H4 (cell line): ENCODE measurements around the gene LCLAT1. TPM values are rescaled to one million over a fixed set of nuclear protein-coding genes. Genes with fewer than 3 reads are reported as not detected.
A peak's percentile ranks its signal among the peaks of the same experiment; 100 is the strongest.

Experiments
- DNase-seq: peaks from one replicate; pipeline ENCODE4 v3.0.0-alpha.2; 2015; ENCODE audit warnings: low spot score
- total RNA-seq: library from RNA; depleted of rRNA; stranded (reverse); fragments of >200 nt; shearing (Covaris generic); gene quantifications from 2 replicates; pipeline ENCODE4 v1.2.3, GENCODE V29; 2014

The LCLAT1 gene
- total RNA-seq, 1 experiment from 2014 or later, result 16.5 TPM

DNA sequence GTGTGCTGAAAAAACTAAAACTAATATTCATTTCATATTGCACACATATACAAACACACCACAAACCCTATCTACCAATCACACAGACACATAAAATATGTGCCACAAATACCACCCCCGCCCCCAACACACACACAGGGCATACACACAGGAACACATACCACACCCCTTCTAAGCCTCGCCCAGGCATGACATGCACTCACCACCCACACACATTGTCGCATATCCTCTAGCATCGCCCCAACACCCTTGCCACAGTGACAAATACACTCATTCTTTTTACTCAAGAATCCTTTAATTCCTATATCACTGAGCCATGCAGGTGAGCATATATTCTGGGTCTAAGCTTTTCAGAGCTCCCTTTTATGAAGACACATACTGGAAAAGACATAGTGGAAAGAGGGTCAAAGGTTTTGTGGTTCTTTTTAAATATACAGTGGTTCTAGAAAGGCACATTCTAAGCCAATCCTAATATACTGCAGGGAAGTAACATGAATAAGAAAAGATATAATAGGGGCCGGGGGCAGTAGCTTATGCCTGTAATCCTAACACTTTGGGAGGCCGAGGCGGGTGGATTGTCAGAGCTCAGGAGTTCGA is 24.5 kb upstream of the LCLAT1 start:
- DNase-seq, result peak; percentile 69

GRCh38 chr2:30424231-30424630 is 22.8 kb upstream of the LCLAT1 start:
- DNase-seq, result no peak

- no peak for DNase-seq
Observed at GRCh38 chr2:30425326-30425725, 21.7 kb upstream of the LCLAT1 start.

DNA sequence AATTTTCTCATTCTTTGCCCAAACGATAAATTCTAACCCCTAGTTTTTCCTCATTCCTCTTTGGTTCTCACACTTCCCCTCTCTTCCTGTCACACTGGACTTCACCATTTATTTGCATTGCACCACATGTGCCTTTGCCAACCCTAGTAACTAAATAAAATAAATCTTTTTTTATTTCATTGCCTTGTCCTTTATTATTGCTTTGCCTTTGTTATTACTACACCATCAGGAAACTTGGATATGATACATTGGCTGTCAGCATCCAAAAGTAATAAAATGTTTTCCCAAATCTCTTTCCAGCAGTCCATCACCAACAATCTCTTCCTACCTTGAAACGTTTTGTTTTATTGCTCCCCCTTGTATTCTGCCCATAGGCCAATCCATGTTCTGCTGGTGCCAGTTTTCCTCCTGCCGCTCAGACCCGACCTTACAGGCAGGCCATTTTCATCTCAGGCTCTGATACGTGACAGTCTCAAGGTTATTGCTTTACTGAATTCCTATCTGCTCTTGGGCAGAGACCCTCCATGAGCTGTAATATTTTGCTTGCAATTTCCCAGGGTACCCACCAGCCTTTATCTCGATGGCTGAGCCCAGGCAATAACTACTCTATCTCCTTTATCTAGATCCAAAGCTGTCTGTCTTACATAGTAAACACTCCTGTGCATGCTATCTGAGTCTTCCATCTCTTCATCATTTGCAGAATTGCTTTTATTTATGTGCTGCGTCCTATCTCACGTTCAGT is 19.3 kb upstream of the LCLAT1 start:
- DNase-seq, result no peak

- DNase-seq, result no peak
Observed at GRCh38 chr2:30428348-30428662, 18.7 kb upstream of the LCLAT1 start.

- no peak for DNase-seq
Observed at GRCh38 chr2:30428827-30429461, 18.1 kb upstream of the LCLAT1 start.

GRCh38 chr2:30433541-30434299 is 13.3 kb upstream of the LCLAT1 start:
- DNase-seq, result no peak

- no peak for DNase-seq
Observed at GRCh38 chr2:30434708-30435107, 12.3 kb upstream of the LCLAT1 start.

GRCh38 chr2:30436859-30437435 is 10.1 kb upstream of the LCLAT1 start:
- DNase-seq, result no peak

DNA sequence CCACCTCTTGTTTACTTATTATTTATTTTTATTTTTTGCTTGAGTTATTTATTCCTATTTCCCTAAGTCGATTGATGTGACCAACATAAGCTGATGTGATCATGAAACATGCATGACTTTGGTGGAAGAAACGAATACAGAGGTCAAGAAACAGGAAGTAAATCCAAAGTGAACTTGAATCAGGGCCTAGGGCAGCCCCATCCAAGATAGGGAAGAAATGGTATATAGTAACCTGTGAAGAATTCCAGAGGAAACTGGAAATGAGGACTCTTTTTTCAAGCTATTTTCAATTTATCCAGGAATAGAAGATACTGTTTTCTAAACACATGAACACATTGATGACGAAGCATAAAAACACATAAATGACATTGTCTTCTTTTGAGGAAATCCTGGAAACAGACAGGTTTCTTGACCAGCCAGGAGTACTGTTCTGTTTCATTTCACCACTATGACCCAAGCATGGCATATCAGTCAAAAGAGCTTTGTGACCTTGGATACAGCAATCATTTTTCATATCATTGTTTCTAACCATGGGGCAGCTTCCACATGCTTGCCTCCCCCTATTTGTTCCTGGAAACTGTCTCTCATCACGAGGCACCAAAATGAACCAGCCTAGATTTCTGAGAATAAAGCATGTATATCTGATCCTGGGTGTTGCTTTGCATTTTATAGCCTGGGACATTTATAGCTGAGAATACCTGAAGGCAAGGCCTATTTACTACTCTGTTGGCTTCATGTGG is 9.1 kb upstream of the LCLAT1 start:
- no peak for DNase-seq

DNA sequence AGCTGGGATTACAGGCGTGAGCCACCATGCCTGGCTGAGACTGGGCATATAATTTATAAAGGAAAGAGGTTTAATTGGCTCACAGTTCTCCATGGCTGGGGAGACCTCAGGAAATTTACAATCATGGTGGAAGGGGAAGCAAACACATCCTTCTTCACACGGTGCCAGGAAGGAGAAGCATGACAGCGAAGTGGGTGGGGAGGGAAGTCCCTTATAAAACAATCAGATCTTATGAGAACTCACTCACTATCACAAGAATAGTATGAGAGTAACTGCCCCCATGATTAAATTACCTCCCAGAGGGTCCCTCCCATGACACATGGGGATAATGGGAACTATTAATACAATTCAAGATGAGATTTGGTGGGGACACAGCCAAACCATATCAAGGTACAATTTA is 7.8 kb upstream of the LCLAT1 start:
- DNase-seq, result no peak

DNA sequence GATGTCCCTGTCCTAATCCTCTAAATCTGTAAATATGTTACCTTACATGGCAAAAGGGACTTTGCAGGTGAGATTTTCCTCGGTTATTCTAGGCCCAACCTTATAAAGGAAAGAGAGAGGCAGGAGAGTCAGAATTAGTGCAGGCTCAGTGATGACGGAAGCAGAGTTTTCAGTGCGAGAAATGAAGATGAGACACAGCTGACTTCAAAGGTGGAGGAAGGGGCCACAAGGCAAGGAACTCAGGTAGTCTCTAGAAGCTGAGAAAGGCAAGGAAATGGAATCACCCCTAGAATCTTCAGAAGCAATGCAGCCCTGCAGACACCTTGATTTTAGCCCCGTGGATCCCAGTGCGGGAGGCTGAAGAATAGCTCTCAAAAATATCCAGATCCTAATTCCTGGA is 7.2 kb upstream of the LCLAT1 start:
- DNase-seq, result no peak

DNA sequence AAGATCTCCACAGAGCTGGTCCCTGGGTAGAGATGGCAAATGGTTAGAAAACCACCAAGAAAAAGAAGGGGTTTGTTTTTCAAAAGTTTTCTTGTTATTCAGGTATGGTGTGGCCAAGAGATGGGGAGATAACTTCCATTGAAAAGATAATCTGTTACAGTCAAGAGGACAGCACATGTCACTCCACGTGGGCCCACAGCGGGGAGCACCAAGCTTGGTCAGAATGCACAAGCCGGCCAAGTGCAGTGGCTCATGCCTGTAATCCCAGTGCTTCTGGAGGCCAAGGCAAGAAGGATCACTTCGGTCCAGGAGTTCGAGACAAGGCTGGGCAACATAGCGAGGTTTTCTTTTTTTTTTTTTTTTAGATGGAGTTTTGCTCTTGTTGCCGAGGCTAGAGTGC is 6.0 kb upstream of the LCLAT1 start:
- DNase-seq, result no peak

DNA sequence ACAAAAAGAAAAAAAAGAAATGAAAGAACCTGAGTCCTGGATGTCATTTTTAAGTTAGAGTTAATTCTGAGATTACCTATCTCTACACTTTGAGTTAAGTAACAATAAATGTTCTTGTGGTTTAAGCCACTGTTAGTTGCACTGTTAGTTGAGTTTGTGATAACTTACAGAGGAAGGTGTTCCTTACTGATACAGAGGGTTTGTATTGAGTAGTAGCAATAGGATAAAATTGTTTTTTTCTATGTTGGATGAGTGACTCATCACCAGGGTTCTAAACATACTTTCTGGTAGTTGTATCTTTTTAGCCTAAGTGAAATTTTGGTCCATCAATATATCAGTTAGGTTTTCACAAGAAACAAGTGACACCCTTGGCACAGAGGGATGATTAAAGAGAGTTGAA is 4.0 kb upstream of the LCLAT1 start:
- DNase-seq, result no peak

DNA sequence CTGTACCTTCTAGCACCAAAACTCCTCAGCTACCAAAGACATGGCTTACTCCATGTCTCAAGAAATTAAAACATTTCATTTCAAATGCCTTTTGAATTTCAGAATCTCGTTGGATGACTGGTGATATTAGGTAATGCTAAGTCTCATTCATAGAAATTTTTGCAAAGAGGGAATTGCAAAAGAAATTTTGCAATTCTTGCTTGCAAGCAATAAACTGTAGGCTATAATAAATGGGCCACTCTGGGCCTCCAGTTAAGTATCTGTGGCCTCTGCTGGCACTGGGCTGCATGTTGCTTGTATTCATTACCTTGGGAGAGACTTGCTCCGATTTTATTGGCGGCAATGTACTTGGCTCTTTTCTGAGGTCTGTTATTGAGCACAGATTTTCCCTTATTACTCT is 2.8 kb upstream of the LCLAT1 start:
- no peak for DNase-seq

GRCh38 chr2:30445266-30445821 is 1.7 kb upstream of the LCLAT1 start:
- no peak for DNase-seq

DNA sequence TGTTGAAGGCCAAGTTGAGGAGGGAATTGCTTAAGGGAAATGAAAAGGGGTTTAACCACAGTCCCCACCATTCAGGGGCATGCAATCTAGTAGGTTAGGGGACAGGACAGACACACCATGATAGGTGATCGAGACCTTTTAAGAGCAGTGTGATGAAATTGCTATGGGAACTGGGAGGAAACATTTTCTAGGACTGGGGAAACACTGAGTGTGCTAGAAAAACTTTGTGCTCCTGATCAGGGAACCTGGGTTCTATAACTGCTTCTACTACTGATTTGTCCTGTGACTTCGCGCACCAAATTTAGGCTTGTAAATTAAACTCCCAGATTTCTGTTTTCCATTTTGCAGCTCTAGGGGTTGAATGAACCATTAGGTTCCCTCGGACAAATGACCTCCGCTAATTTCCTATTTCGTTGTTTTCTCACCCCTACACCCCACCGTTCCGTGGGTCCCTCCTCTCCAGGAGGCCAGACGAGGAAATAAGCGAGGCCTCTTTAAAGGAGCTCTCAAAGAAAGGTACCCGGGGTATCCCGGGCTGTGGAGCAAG is 371 bp upstream of the LCLAT1 start:
- no peak for DNase-seq

- DNase-seq, result no peak
Observed at GRCh38 chr2:30448308-30448707, 1.3 kb downstream of the LCLAT1 start.

DNA sequence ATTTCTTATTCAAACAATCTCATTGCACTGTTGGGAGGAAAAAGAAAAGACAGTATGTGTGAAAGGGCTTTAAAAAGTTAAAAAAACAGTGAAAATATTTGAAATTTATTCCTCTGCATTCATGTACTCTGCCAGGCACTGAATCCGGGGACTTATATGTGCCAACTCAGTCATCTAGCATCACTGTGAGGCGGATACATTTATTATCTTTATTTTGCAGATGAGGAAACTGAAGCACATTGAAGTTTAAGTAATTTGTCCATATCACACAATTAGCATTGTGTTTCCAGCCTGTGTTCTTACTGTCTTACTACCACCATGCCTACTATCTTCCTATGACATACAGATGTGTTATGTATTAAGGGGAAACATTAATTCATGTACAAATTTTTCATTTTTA is 1.8 kb downstream of the LCLAT1 start:
- no peak for DNase-seq

DNA sequence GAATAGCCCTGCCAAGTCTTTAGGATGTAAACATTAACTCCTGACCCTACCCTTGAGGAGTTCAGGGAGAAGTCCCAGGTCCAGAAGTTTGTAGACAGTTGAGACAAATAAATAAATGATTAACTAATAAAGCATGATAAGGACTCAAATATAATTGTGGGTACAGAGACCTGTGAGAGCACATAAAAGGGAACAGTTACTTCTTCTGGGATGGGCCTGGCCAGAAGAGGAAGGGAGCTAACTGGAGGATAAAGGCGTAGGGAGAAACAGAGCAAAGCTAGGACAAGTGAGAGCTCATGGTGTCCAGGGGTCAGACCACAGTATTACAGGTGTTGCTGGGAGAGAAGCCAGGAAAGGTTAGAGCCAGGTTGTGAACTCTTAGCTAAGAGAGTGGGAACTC is 3.0 kb downstream of the LCLAT1 start:
- DNase-seq, result no peak

DNA sequence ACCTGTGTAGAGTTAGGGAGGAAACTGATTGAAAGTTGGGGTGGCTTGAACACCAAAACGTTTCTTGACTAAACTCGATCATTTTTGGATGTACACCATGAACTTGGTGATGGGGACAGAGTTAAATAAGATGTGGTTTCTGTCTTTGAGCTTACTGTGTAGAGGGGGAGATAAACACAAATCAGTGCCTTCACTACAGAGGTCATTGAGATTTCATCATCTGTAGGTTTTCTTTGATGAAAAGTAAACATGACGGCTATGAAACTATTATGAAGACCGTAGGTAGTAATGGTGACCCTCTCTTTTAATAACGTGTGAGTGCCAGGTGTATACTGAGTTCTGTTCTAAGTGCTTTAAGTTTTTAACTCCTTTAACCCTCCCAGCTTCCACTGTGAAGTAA is 6.5 kb downstream of the LCLAT1 start:
- no peak for DNase-seq
